Limb (tissue), 2 donors: ENCODE data around the gene ELF2.
"Not testable (repeated sequence)": the region's sequence is repeated elsewhere in the genome, so short reads cannot be mapped to it uniquely, and the experiment has no call there.

Source experiments
- DNase-seq, 2 donors: peaks; one replicate each; pipeline ENCODE4 v3.0.0-alpha.2; 2016; ENCODE audit errors: extremely low spot score in 2 of 2

The ELF2 gene

DNA sequence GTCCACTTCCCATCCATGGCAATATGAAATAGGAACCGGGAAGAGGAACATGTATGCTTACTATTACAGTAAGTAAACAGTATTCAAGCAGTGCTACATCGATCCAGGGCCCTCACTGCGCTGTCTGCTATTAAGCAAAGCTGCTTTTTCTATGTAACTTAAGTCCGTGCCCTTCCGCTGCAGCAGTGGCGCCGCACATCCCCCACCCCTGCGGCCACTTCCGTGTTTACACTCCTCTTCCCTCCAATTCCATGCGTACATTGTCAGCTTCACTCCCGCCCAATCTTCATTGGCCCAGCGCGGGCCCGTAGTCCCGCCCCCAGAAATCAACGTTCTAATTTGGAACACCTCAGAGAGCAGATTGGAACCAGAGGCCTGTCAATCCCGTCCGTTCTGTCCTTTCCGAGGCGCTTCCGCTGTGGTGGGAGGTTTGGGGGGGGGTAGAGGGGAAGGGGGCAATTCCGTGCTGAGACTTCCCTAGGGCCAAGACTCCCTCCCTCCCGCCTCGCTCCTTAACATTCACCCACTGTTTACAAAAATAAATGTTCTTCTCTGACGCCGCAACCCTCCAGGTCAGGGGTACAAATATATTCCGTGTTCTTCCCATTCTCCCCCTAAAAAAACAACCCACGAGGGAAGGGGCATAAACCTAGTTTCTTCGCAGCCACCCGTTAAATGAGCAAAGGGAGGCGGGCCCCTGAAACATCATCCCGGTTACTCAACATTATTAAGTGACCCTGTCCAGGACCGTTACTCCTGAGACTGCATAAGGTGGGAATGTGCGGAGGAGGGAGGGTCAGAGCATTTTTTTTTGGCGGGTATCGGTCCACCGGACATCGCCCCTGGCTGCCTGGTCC lies 94.0 kb downstream of the ELF2 start:
- peak; percentile 94 to 98 for DNase-seq

DNA sequence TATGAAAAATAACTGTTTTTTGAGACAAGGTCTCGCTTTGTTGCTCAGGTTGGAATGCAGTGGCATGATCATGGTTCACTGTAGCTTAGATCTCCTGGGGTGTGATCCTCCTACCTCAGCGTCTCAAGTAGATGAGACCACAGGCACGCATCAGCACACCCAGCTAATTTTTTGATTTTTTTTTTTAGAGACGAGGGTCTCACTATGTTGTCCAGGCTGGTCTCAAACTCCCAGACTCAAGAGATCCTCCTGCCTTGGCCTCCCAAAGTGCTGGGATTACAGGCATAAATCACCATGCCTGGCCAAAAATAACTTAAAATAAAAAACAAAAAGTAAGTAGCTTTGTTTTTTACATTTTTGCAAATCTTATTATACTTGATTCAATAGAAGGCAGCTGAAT lies 98.1 kb downstream of the ELF2 start:
- DNase-seq: no peak

- DNase-seq: no peak
Observed at GRCh38 chr4:139077567-139078355, 99.3 kb downstream of the ELF2 start.

DNA sequence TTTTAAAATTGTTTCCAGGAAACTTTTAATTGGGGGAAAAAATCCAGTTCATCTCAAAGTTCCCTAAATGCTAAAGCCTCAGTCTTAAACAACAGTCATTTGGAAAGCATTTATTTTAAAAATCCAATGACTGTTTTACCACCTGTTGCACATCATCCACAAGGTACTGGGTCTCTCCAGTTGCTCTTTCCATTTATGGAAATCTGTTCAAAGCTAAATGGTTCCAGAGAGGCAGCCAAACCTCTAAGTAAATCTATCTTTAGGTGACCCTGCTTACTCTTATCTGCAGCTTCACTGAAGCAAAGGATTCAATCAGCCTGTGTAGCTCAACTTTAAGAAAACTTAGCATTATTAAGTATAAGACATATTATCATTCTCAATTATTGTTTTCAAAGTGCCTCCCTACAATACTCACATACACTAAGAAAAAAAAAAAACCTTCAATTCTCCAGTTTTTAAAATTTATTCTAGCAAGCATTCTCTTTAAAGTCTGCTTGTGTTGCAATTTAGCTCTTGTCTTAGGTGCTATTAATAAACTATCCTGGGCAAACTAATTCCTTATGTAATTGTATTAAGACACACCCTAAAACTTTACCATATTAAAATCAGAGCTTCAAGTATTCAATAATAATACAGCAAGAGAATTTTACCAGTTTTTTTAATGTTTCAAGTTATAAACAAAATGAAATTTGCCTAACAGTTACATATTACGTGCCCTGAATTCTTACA lies 100.8 kb downstream of the ELF2 start:
- no peak for DNase-seq

- DNase-seq: no peak
Observed at GRCh38 chr4:139060591-139060990, 116.4 kb downstream of the ELF2 start.

DNA sequence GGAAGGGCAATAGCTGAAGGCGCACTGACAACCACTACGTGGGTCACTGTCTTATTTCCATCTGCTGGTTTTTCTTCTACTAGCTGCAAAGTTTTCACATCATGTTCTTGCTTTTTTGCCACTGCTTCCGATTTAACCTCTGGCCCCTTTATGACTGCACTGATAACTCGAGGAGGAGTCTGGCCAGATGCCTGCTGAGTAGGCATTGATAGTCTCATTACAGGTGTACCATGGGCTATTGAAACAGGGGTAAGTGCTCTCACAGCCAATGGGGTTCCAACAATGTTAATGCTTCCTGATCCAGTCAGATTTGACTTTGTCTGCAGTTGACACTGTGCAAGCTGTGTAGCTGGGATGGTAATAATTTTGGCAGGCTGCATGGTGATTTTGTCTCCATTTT lies 118.0 kb downstream of the ELF2 start:
- DNase-seq: not testable (repeated sequence)

DNA sequence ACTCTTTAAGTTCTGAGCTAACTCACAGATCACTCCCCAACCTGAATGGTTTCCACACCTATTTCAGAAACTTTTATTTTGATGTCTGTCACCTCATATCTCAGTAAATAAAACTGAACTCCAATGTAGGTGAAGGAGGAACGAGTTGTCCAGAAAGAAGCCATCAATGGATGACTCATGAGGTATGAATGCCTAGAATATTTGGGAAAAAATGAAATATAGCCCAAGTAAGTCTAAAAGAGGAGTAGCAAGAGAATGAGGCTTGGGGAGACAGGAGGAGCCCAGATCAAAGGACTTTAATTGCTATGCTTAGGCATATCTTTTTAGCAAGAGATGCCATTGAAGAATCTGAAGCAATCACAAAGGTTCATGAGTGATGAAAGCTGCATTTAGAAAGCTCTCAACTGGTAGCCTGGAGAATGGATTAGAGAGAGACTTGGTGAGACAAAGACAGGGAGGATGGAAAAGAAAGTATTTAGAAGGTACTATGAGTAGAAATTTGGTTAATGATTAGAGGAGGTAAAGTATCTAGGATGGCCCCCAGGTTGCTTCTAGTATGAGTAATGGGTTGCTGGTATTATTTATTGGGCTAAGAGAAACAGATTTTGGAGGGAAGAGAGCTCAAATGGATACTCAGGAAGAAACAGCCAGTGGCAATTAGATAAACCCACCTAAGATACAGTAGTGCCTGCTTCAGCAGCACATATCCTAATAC lies 122.1 kb downstream of the ELF2 start:
- DNase-seq: no peak

DNA sequence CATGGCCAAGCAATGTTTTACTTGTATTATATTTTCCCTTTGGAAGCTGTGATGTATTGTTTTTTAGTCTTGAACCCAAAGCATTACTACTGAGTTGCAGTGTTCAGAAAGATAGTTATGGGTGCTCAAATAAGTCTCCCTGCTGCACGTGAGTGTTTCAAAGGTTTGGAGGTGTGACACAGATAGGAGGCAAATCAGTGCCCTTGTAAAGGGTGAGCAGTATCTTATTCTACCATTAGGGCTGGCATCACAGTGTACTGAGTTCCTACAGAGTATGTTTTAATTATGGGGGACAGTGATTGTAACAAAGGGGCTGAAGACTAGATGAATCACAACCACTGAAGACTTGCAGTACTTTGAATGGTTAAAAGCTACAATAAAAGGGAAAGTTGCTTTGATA lies 123.1 kb downstream of the ELF2 start:
- DNase-seq: no peak

- DNase-seq: no peak
Observed at GRCh38 chr4:139050446-139050845, 126.6 kb downstream of the ELF2 start.

GRCh38 chr4:139048026-139048425 lies 129.0 kb downstream of the ELF2 start:
- DNase-seq: no peak

- DNase-seq: no peak
Observed at GRCh38 chr4:139044291-139044690, 132.7 kb downstream of the ELF2 start.

DNA sequence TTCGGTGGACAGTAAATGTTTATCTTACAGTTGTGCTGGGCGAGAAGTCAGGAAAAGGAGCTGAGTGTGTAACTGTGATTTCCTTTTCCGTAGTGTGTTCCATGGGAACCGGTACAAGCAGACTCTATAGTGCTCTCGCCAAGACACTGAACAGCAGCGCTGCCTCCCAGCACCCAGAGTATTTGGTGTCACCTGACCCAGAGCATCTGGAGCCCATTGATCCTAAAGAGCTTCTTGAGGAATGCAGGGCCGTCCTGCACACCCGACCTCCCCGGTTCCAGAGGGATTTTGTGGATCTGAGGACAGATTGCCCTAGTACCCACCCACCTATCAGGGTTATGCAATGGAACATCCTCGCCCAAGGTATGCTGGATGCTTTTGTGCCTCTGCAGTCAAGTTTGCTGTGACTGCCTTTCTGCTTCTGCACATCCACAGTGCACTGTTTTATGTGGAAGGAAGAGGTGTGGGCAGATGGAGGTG lies 134.0 kb downstream of the ELF2 start:
- no peak for DNase-seq

DNA sequence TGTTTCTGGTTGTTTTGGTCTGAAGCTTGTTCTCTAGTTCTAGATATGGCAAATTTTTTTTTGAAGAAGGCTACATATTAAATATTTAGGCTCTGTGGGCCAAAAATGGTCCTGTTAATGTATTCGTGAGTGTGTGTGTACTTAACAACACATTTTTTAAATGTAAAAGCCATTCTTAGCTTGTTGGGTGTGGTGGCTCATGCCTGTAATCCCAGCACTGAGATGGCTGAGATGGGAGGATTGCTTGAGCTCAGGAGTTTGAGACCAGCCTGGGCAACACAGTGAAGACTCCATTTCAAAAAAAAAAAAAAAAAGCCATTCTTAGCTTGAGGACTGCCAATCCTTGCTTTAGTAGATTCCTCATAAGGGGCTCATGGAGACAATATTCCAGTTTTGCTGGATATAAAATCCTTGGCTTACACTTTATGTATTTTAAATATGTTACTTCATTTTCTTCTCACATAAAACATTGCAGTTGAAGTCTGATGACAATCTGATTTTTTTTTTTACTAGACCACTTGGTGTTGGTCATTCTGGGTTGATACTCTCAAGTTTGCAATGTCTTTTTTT lies 138.1 kb downstream of the ELF2 start:
- no peak for DNase-seq

- no peak for DNase-seq
Observed at GRCh38 chr4:139036885-139037284, 140.1 kb downstream of the ELF2 start.

GRCh38 chr4:139035650-139036049 lies 141.4 kb downstream of the ELF2 start:
- DNase-seq: no peak

DNA sequence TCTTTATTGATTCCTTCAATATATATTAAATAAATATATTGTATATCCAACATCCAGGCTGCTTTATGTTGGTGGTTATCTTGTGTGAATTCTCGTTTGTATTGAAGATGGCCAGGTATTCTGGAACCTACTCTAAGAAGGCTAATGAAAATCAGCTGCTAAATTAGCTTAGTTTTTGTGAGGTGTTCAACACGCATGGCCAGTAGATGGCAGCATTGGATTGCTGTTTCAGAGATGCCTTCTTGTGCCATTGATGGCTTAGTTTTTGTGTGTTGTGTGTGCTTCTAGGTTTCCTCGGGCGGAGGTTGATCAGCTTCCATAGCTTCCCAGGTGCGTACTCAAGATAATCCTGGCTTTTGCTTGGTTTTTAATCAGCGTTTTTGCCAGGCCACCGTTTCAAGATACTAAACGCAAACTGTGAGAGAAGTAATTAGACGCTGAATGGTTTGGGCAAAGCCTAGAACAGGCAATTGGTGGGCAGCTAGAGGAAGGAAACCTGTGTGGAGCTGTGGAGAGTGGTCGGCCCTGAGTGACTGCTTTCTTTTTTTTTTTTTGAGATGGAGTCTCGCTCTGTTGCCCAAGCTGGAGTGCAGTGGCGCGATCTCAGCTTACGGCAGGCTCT lies 146.3 kb downstream of the ELF2 start:
- peak; percentile 79 to 82 for DNase-seq

GRCh38 chr4:139029866-139030363 lies 147.1 kb downstream of the ELF2 start:
- DNase-seq: not testable (repeated sequence)

DNA sequence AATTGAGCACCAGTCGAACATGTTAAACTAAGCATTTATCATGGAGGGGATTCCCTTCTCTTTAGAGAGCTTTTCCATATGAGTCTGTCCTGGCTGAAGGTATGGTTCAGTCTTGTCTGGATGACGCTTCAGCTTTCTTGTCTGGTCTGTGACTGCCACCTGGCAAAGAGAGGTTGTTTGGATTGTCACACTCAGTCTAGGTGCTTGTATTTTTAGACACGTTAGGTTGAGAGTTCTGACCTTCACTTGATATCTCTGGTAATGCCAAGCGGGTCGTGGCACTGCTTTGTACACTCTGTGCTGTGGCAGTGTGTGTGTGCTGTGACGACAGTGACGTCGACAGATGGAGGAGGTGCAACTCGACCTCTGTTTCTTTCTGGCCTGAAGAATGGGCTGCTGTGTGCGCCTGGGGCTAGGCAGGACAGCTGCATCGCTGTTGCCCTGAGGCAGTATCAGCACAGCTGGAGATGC lies 148.8 kb downstream of the ELF2 start:
- DNase-seq: no peak

DNA sequence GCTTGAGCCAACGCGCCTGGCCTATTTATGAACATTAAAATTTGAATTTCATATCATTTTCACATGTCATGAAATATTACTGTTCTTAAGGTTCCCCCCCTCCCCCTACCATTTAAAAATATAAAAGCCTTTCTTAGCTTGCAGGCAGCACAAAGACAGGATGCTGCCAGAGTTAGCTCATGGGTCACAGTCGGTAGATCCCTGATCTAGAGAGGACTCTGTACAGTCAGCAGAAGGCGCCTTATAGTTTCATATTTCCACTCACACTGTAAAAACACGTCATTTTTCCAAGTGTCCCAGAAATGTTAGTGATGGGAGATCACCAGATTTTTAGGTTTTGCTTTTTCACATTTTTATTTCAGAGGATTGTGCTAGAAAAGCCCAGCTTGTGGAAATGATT lies 149.2 kb downstream of the ELF2 start:
- no peak for DNase-seq

DNA sequence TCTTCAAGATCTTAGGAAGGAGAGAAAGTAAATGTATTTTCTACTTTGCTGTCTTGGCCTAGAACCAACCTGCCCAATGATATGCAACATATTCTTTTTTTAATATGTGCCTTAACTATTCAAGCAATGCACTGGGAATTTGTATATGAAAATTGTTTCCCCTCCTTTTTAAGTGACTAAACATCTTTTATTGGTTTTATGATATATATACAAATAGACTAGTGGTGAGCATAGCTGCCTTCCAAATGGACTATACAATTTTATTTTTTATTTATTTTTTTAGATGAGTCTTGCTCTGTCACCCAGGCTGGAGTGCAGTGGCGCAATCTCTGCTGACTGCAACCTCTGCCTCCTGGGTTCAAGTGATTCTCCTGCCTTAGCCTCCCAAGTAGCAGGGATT lies 151.2 kb downstream of the ELF2 start:
- DNase-seq: no peak
